Stomach (tissue), 4 donors: ENCODE measurements around the gene HCRT.
"Not testable (repeated sequence)": the region's sequence is repeated elsewhere in the genome, so short reads cannot be mapped to it uniquely, and the experiment has no call there.

Source experiments
- CTCF ChIP-seq, 7 experiments: fragments of 450-650 bp in 4 of 7; fragments of 200-600 bp in 3 of 7; sonication (generic) in 3 of 7; IDR thresholded peaks; one replicate each; pipeline ENCODE4 v1.5.1; 2016 to 2019; ENCODE audit warnings: antibody characterized with exemption in 7 of 7, control low read depth in 2 of 7, mild to moderate bottlenecking in 1 of 7
- POLR2A ChIP-seq, 4 donors: fragments of 450-650 bp; IDR thresholded peaks; one replicate each; pipeline ENCODE4 v1.6.1; 2016; ENCODE audit warnings: antibody characterized with exemption in 4 of 4, control low read depth in 2 of 4, mild to moderate bottlenecking in 1 of 4, moderate library complexity in 1 of 4
- POLR2AphosphoS5 ChIP-seq, 3 donors: sonication (generic); formaldehyde crosslinking; IDR thresholded peaks; one replicate each; pipeline ENCODE4 v1.6.1; 2016; ENCODE audit warnings: antibody characterized with exemption in 3 of 3

DNA sequence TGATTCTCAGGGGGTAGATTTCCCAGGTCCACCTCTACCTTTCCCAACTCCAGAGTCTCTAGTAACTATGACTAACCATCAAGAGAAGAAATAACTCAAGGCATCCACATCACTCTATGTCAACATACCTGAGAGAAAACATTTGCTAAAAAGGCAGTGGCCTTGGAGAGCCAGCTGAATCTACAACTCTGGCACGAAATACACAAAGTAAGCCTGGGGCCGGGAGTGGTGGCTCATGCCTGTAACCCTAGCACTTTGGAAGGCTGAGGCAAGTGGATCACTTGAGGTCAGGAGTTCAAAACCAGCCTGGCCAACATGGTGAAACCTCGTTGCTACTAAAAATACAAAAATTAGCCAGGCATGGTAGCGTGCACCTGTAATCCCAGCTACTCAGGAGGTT is 42.1 kb downstream of the HCRT start:
- TF ChIP-seq POLR2A, CTCF, POLR2AphosphoS5 (IDR thresholded peaks at IDR 0.05): not testable (repeated sequence)
